Transverse colon (tissue), 4 donors: ENCODE results near the gene ZNF682. TPM values are rescaled to one million over a fixed set of nuclear protein-coding genes. Genes with fewer than 3 reads are reported as not detected.

ENCODE experiments used
- DNase-seq: peaks from one replicate; pipeline ENCODE4 v3.0.0-alpha.2; 2019
- H3K27ac ChIP-seq, 4 donors: fragments of 200-600 bp; sonication (generic); 2 replicates each; pipeline ENCODE4 v1.5.1; 2016 to 2018; ENCODE audit warnings: inconsistent platforms in 4 of 4
- H3K27me3 ChIP-seq: fragments of 200-600 bp; sonication (generic); 2 replicates; pipeline ENCODE4 v1.5.1; 2017; ENCODE audit warnings: inconsistent platforms
- H3K36me3 ChIP-seq, 4 donors: fragments of 200-600 bp; sonication (generic); 2 replicates each; pipeline ENCODE4 v1.5.1; 2017 to 2019; ENCODE audit warnings: inconsistent platforms in 4 of 4
- H3K4me1 ChIP-seq, 4 donors: fragments of 200-600 bp; sonication (generic); 2 replicates each; pipeline ENCODE4 v1.5.1; 2017 to 2020; ENCODE audit warnings: inconsistent platforms in 4 of 4
- H3K4me3 ChIP-seq, 4 donors: fragments of 200-600 bp; sonication (generic); 1 replicate in 1 of 4; 2 replicates in 3 of 4; pipeline versions ENCODE4 v1.5.1 to v1.6.1; 2017 to 2019; ENCODE audit warnings: inconsistent platforms in 4 of 4
- H3K9me3 ChIP-seq, 2 donors: fragments of 200-600 bp; sonication (generic); 2 replicates each; pipeline ENCODE4 v1.5.1; 2017 to 2019; ENCODE audit warnings: inconsistent platforms in 2 of 2
- EP300 ChIP-seq: sonication (generic); formaldehyde crosslinking; IDR thresholded peaks from one replicate; pipeline ENCODE4 v1.6.1; 2017; ENCODE audit warnings: antibody characterized with exemption, low read depth
- POLR2A ChIP-seq: fragments of 450-650 bp; IDR thresholded peaks from one replicate; pipeline ENCODE4 v1.6.1; 2016; ENCODE audit warnings: antibody characterized with exemption, mild to moderate bottlenecking, moderate library complexity
- POLR2AphosphoS5 ChIP-seq, 3 donors: sonication (generic); formaldehyde crosslinking; IDR thresholded peaks; one replicate each; pipeline ENCODE4 v1.6.1; 2016; ENCODE audit warnings: antibody characterized with exemption in 3 of 3
- WGBS, 2 donors: methylation state at CpG; one replicate each; pipeline ENCODE4 v1.1.5; 2018; ENCODE audit warnings: low coverage in 1 of 2; 5-methylcytosine and 5-hydroxymethylcytosine counted together
- in situ Hi-C, 4 donors: fragments of 200-750 bp; cut with MboI; loops; one replicate each; pipeline versions ENCODE4 v1.15.0 to v1.15.1; 2017; ENCODE audit warnings: low sequenced_read_pairs in 3 of 4, low pct_ligation_motif_present in 1 of 4, low pct_unique_long_range_greater_than_20kb in 1 of 4
- intact Hi-C: fragments of 100-400 bp; cut with DNase I; formaldehyde crosslinking; loops from one replicate; pipeline ENCODE4 v1.15.1; 2023; ENCODE audit warnings: low total_unique reads
- total RNA-seq, 4 donors: library from RNA; depleted of rRNA; stranded (reverse); fragments of >200 nt; gene quantifications; one replicate each; pipeline ENCODE4 v1.1.0, GENCODE V29; 2016
- TF ChIP-seq, protein P1 (sequence below), 5 experiments: fragments of 200-600 bp in 3 of 5; fragments of 450-650 bp in 2 of 5; sonication (generic) in 3 of 5; IDR thresholded peaks; 1 replicate in 2 of 5; 2 replicates in 3 of 5; pipeline ENCODE4 v1.5.1; 2016 to 2017; ENCODE audit warnings: antibody characterized with exemption in 5 of 5, inconsistent platforms in 3 of 5, mild to moderate bottlenecking in 2 of 5, moderate library complexity in 1 of 5

The ZNF682 gene
- total RNA-seq, 4 donors from 2014 or later, result 4.8 to 6.0 (median 5.5) TPM; not detected in 1

DNA sequence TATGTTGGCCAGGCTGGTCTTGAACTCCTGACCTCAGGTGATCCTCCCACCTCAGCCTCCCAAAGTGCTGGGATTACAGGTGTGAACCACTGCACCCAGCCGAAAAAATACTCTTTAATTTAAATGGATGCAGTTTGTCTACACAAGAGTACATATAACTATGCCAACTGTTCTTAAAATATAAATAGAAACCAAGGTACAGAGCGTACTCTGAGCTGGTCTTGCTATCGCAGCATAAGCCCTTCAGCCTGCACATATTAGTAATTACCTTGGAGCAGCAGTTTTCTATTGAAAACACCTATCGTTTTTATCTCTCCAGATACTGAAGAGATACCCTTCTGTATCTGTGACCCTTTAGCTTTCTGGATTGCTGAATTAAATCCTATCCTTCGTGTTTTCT is 3.4 kb downstream of the ZNF682 start:
- Histone ChIP-seq H3K27ac (no peak overlapping the region), H3K36me3 (no peaks in the 10 kb centered on the region), H3K27me3 (no peaks in the 10 kb centered on the region), H3K4me1 (peaks cover 0 to 9% (median 4%) of the 10 kb centered on the region in 4 donors), H3K4me3 (no peak overlapping the region), H3K9me3 (no peaks in the 10 kb centered on the region)
- TF ChIP-seq POLR2AphosphoS5 (IDR thresholded peaks at IDR 0.05), result no peak
- no peak for TF ChIP-seq POLR2A
- TF ChIP-seq, protein P1, sequence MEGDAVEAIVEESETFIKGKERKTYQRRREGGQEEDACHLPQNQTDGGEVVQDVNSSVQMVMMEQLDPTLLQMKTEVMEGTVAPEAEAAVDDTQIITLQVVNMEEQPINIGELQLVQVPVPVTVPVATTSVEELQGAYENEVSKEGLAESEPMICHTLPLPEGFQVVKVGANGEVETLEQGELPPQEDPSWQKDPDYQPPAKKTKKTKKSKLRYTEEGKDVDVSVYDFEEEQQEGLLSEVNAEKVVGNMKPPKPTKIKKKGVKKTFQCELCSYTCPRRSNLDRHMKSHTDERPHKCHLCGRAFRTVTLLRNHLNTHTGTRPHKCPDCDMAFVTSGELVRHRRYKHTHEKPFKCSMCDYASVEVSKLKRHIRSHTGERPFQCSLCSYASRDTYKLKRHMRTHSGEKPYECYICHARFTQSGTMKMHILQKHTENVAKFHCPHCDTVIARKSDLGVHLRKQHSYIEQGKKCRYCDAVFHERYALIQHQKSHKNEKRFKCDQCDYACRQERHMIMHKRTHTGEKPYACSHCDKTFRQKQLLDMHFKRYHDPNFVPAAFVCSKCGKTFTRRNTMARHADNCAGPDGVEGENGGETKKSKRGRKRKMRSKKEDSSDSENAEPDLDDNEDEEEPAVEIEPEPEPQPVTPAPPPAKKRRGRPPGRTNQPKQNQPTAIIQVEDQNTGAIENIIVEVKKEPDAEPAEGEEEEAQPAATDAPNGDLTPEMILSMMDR (IDR thresholded peaks at IDR 0.05), result no peak
- no peak for TF ChIP-seq EP300
- WGBS, 2 donors, result 95% methylated on average over 5 of the region's 5 CpGs; no CpG with 5 or more reads in 1 of the 2 donors
- in situ Hi-C loops (no loop called here), intact Hi-C loops (no loop called here)
- DNase-seq, result no peak

DNA sequence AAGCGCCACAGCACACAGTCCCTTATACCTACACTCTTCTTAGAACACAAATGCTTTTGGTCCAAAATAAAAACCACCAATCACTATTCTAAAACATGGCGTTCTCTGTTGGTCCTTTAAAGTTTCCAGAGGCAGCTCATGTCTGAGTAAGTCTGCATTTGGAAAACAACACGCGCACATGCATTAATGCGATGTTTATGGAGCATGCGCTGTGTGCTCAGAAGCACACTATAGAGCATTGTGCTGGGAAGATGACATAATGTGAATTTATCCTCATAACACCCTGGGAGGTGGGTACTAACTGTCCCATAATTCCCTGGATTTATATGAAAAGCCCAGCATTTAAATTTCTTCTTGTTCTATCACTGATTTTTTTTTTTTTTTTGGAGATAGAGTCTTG is 10.7 kb downstream of the ZNF682 start:
- Histone ChIP-seq H3K4me3 (no peak overlapping the region), H3K27ac (no peak overlapping the region), H3K9me3 (peaks cover 0 to 4% of the 10 kb centered on the region in 2 donors), H3K4me1 (no peaks in the 10 kb centered on the region), H3K27me3 (no peaks in the 10 kb centered on the region), H3K36me3 (peaks cover 0 to 9% (median 0%) of the 10 kb centered on the region in 4 donors)
- in situ Hi-C loops, result no loop called here
- WGBS, 2 donors, result 99 to 100% methylated on average over 2 to 6 of the region's 6 CpGs
- TF ChIP-seq POLR2AphosphoS5 (IDR thresholded peaks at IDR 0.05) (no peak), POLR2A (no peak), EP300 (no peak)
- TF ChIP-seq, protein P1 (IDR thresholded peaks at IDR 0.05), result no peak
- no peak for DNase-seq
- intact Hi-C loops, result no loop called here

DNA sequence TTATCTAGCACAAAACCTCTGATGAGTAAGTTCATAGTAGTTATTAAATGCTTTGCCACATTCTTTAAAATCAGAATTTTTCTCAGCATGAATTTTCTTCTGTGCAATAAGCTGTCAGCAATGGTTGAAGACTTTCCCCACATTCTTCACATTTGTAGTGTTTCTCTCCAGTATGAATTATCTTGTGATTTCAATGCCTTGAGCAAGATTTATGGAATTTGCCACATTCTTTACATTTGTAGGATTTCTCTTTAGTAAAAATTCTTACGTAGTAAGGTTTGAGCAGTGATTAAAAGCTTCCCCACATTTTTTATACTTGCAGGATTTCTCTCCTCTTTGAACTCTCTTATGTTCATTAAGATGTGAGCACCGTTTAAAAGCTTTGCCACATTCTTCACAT is 33.6 kb downstream of the ZNF682 start:
- intact Hi-C loops, result no loop called here
- Histone ChIP-seq H3K9me3 (peaks cover 50 to 52% of the 10 kb centered on the region in 2 donors), H3K27me3 (no peaks in the 10 kb centered on the region), H3K4me1 (no peaks in the 10 kb centered on the region), H3K36me3 (peaks cover 0 to 46% (median 14%) of the 10 kb centered on the region in 4 donors), H3K27ac (no peak overlapping the region), H3K4me3 (no peak overlapping the region)
- 98 to 100% methylated on average over 2 of the region's 2 CpGs for WGBS, 2 donors
- DNase-seq, result no peak
- TF ChIP-seq, protein P1 (IDR thresholded peaks at IDR 0.05), result no peak
- TF ChIP-seq EP300, result no peak
- no peak for TF ChIP-seq POLR2AphosphoS5 (IDR thresholded peaks at IDR 0.05)
- TF ChIP-seq POLR2A, result no peak
- in situ Hi-C loops, result no loop called here

DNA sequence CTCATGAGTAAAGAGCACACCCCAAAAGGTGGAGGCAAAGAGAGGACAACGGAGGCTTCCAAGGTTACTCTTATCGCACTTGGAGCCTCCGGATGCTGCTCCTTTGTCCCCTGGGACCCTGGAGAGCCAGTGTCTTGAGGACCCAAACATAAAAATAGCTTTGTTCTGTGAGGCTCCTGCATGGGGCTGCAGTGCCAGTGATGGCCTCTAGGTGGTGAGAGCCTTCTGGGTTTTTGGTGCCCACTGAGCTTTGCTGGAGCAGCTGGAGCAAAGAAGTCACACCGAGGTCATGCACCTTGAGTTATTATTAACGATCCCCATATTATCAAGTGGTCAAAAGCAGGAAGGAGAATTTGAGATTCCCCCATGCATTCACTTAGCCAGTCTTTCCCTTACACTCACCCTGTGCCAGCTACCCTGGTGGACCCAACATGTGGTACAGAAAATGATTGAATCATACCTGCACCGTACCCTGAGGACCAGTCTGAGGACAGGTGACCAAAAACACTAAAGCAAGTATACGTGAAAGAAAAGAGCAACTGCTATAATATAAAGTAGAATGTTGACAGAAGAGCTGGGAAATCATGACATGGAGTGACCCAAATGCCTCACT is 41.5 kb downstream of the ZNF682 start:
- no peaks in the 10 kb centered on the region for H3K36me3 ChIP-seq
- intact Hi-C loops (loop anchor here (10.0 kb wide), 1 partner anchor 277 kb away; no protein-coding TSS in a partner anchor), in situ Hi-C loops (no loop called here)
- H3K27me3 ChIP-seq, result no peaks in the 10 kb centered on the region
- peak; percentile 24 for DNase-seq
- TF ChIP-seq POLR2A (no peak), POLR2AphosphoS5 (IDR thresholded peaks at IDR 0.05) (no peak), EP300 (no peak)
- TF ChIP-seq, protein P1 (IDR thresholded peaks at IDR 0.05), result peak; percentile 42 to 75 (median 59)
- no peak overlapping the region for H3K27ac ChIP-seq
- no peak overlapping the region for H3K4me3 ChIP-seq
- WGBS, 2 donors, result 57 to 59% methylated on average over 7 of the region's 7 CpGs
- no peaks in the 10 kb centered on the region for H3K9me3 ChIP-seq
- no peaks in the 10 kb centered on the region for H3K4me1 ChIP-seq
